GM23338 (cell line): ENCODE results near the gene KARS1. TPM values are rescaled to one million over a fixed set of nuclear protein-coding genes. Genes with fewer than 3 reads are reported as not detected.

ENCODE experiments used
- ATAC-seq: fragments of 200-7000 bp; cut with Tn5 transposase; 3 replicates; pipeline ENCODE4 v1.9.1; 2020
- DNase-seq: peaks from one replicate; pipeline ENCODE4 v3.0.0-alpha.2; 2015; ENCODE audit warnings: low spot score
- H2AFZ ChIP-seq: fragments of 200-600 bp; sonication (generic); 2 replicates; pipeline ENCODE4 v1.8.0; 2016; ENCODE audit warnings: antibody characterized with exemption, mild to moderate bottlenecking, moderate library complexity
- H3F3A ChIP-seq: fragments of 200-600 bp; sonication (generic); replicated peaks from 2 replicates; pipeline ENCODE4 v1.8.0; 2017; ENCODE audit warnings: antibody characterized with exemption, mixed run types, low read depth
- H3K27ac ChIP-seq: fragments of 200-600 bp; sonication (generic); 2 replicates; pipeline ENCODE4 v1.6.1; 2016; ENCODE audit warnings: low read depth
- H3K27me3 ChIP-seq: fragments of 200-600 bp; sonication (generic); 2 replicates; pipeline ENCODE4 v1.8.0; 2016; ENCODE audit warnings: mild to moderate bottlenecking, mixed run types, moderate library complexity; ENCODE audit not compliant: insufficient read depth
- H3K36me3 ChIP-seq: fragments of 200-600 bp; sonication (generic); 2 replicates; pipeline ENCODE4 v1.8.0; 2016; ENCODE audit warnings: mild to moderate bottlenecking; ENCODE audit not compliant: insufficient read depth
- H3K4me1 ChIP-seq: fragments of 200-600 bp; sonication (generic); 2 replicates; pipeline ENCODE4 v1.8.0; 2016; ENCODE audit warnings: mild to moderate bottlenecking, moderate library complexity; ENCODE audit not compliant: insufficient read depth
- H3K4me2 ChIP-seq: fragments of 200-600 bp; sonication (generic); 2 replicates; pipeline ENCODE4 v1.7.1; 2017; ENCODE audit warnings: mixed run types
- H3K4me3 ChIP-seq: fragments of 200-600 bp; sonication (generic); 2 replicates; pipeline ENCODE4 v1.6.1; 2016; ENCODE audit warnings: mixed run types
- H3K79me2 ChIP-seq: fragments of 200-600 bp; sonication (generic); replicated peaks from 2 replicates; pipeline ENCODE4 v1.8.0; 2017; ENCODE audit warnings: mild to moderate bottlenecking; ENCODE audit not compliant: insufficient read depth
- H3K9me2 ChIP-seq: fragments of 200-600 bp; sonication (generic); 2 replicates; pipeline ENCODE4 v1.8.0; 2017; ENCODE audit not compliant: insufficient read depth
- H4K20me1 ChIP-seq: fragments of 200-600 bp; sonication (generic); replicated peaks from 2 replicates; pipeline ENCODE4 v1.8.0; 2017; ENCODE audit warnings: mild to moderate bottlenecking; ENCODE audit not compliant: insufficient read depth
- H3K27ac Mint-ChIP-seq: 2 replicates; pipeline ENCODE4 v1.8.0; 2020; ENCODE audit warnings: inconsistent platforms, mild to moderate bottlenecking, moderate library complexity, mixed read lengths
- H3K27me3 Mint-ChIP-seq: 3 replicates; pipeline ENCODE4 v1.8.0; 2022; ENCODE audit warnings: low read depth, mild to moderate bottlenecking, moderate library complexity, mixed read lengths, inconsistent platforms; ENCODE audit not compliant: insufficient read depth, poor library complexity
- H3K36me3 Mint-ChIP-seq: 3 replicates; pipeline ENCODE4 v1.8.0; 2021; ENCODE audit warnings: low read depth, mild to moderate bottlenecking, inconsistent platforms, moderate library complexity, mixed read lengths
- H3K4me1 Mint-ChIP-seq: 3 replicates; pipeline ENCODE4 v1.8.0; 2020; ENCODE audit warnings: mild to moderate bottlenecking, inconsistent platforms, mixed read lengths
- H3K4me3 Mint-ChIP-seq: 3 replicates; pipeline ENCODE4 v1.8.0; 2021; ENCODE audit warnings: moderate library complexity, mild to moderate bottlenecking, inconsistent platforms, mixed read lengths
- H3K9me3 Mint-ChIP-seq: 3 replicates; pipeline ENCODE4 v1.8.0; 2020; ENCODE audit warnings: moderate library complexity, mild to moderate bottlenecking, inconsistent platforms, mixed read lengths
- CREB1 ChIP-seq: fragments of 250-450 bp; sonication (Bioruptor Pico); IDR thresholded peaks from 2 replicates; pipeline ENCODE4 v1.5.0; 2020; ENCODE audit warnings: low read depth, mild to moderate bottlenecking, moderate library complexity
- EZH2 ChIP-seq: fragments of 200-600 bp; sonication (generic); IDR thresholded peaks from one replicate; pipeline ENCODE4 v1.8.0; 2017; ENCODE audit warnings: antibody characterized with exemption, mild to moderate bottlenecking, low read depth; ENCODE audit not compliant: unreplicated experiment
- EZH2phosphoT487 ChIP-seq: fragments of 200-600 bp; sonication (generic); IDR thresholded peaks from one replicate; pipeline ENCODE4 v1.8.1; 2018; ENCODE audit warnings: antibody characterized with exemption; ENCODE audit not compliant: unreplicated experiment
- JUNB ChIP-seq: IDR thresholded peaks from one replicate; pipeline ENCODE4 v1.6.1; 2016; ENCODE audit warnings: antibody characterized with exemption; ENCODE audit not compliant: unreplicated experiment
- NANOG ChIP-seq: IDR thresholded peaks from 2 replicates; pipeline ENCODE4 v1.6.1; 2016; ENCODE audit warnings: antibody characterized with exemption, borderline replicate concordance
- POLR2AphosphoS5 ChIP-seq: IDR thresholded peaks from 2 replicates; pipeline ENCODE4 v1.6.1; 2016; ENCODE audit warnings: antibody characterized with exemption, low read depth
- STAT1 ChIP-seq: IDR thresholded peaks from one replicate; pipeline ENCODE4 v1.6.1; 2016; ENCODE audit warnings: antibody characterized with exemption; ENCODE audit not compliant: unreplicated experiment
- ZNF114 ChIP-seq: fragments of 250-450 bp; sonication (Bioruptor Pico); IDR thresholded peaks from 2 replicates; pipeline ENCODE4 v1.5.0; 2020; ENCODE audit warnings: mild to moderate bottlenecking, moderate library complexity
- ZNF331 ChIP-seq: fragments of 250-450 bp; sonication (Bioruptor Pico); IDR thresholded peaks from 2 replicates; pipeline ENCODE4 v1.5.0; 2020; ENCODE audit warnings: low read depth, mild to moderate bottlenecking, moderate library complexity
- polyA plus RNA-seq: library from polyadenylated mRNA; unstranded; fragments of >200 nt; fragmentation: Nextera tagmentation; extraction: Ambion mirVana; gene quantifications from 2 replicates; pipeline ENCODE4 v1.2.1, GENCODE V29; 2016
- total RNA-seq: library from RNA; depleted of rRNA; stranded (reverse); fragments of >200 nt; shearing (Covaris generic); gene quantifications from 2 replicates; pipeline ENCODE4 v1.2.3, GENCODE V29; 2014
- TF ChIP-seq, protein P1 (sequence below): fragments of 250-450 bp; sonication (Bioruptor Pico); IDR thresholded peaks from 2 replicates; pipeline ENCODE4 v1.5.0; 2020; ENCODE audit warnings: mild to moderate bottlenecking, moderate library complexity
- TF ChIP-seq, protein P2 (sequence below): IDR thresholded peaks from 2 replicates; pipeline ENCODE4 v1.6.1; 2016; ENCODE audit warnings: antibody characterized with exemption
- TF ChIP-seq, protein P3 (sequence below), 2 experiments: fragments of 200-600 bp in 1 of 2; sonication (generic) in 1 of 2; conservative IDR thresholded peaks; 2 replicates each; pipeline versions ENCODE4 v1.5.1 to v1.6.1; 2016 to 2017; ENCODE audit warnings: antibody characterized with exemption in 2 of 2, low read depth in 2 of 2, mild to moderate bottlenecking in 2 of 2, moderate library complexity in 1 of 2
- TF ChIP-seq, protein P4 (sequence below): IDR thresholded peaks from one replicate; pipeline ENCODE4 v1.6.1; 2018; ENCODE audit warnings: antibody characterized with exemption; ENCODE audit not compliant: unreplicated experiment

The KARS1 gene
- total and polyA plus RNA-seq, 2 experiments from 2014 or later, result 220 to 229 TPM

DNA sequence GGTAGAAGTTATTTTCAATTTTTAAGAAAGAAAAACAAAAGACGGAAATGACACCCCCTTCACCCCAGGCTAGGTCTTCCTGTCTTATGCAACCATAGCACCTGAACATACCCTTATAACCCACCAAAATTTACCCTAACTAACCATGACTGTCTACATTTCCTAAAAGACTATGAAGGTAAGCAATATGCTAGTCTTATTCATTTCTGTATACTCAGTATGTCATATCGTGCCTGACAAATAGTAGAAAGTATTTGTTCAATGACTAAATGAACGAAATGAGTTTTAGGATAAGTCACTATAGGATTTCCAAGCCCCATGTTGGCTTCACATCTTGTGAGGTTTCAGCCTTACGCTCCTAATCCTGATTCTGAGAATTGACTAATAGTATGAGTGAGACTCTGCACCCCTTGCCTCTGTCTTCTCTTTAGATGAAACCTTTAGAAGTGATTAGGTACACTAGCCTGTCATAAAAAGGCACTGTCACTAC is 30.9 kb downstream of the KARS1 start:
- Histone ChIP-seq H2AFZ (no peak overlapping the region), H3K4me2 (no peak overlapping the region), H3K4me3 (no peak overlapping the region), H3K79me2 (peaks cover 2% of the 10 kb centered on the region; the same call in 1 of the 2 replicates), H3K9me2 (no peaks in the 10 kb centered on the region), H3F3A (no peaks in the 10 kb centered on the region), H3K36me3 (peaks cover 40% of the 10 kb centered on the region), H3K27me3 (no peaks in the 10 kb centered on the region), H4K20me1 (no peaks in the 10 kb centered on the region; the same call in none of the 2 replicates), H3K4me1 (peaks cover under 1% of the 10 kb centered on the region; the same call in 1 of the 2 replicates), H3K27ac (no peak overlapping the region)
- DNase-seq (no peak), ATAC-seq (no peak)
- Mint-ChIP-seq H3K4me3 (no peak overlapping the region), H3K4me1 (peaks cover 2% of the 10 kb centered on the region; the same call in 2 of the 3 replicates), H3K36me3 (peaks cover 73% of the 10 kb centered on the region), H3K9me3 (no peaks in the 10 kb centered on the region), H3K27ac (no peak overlapping the region), H3K27me3 (no peaks in the 10 kb centered on the region)
- no peak for TF ChIP-seq ZNF331 (CRISPR knock-in tag)
- TF ChIP-seq, protein P1, sequence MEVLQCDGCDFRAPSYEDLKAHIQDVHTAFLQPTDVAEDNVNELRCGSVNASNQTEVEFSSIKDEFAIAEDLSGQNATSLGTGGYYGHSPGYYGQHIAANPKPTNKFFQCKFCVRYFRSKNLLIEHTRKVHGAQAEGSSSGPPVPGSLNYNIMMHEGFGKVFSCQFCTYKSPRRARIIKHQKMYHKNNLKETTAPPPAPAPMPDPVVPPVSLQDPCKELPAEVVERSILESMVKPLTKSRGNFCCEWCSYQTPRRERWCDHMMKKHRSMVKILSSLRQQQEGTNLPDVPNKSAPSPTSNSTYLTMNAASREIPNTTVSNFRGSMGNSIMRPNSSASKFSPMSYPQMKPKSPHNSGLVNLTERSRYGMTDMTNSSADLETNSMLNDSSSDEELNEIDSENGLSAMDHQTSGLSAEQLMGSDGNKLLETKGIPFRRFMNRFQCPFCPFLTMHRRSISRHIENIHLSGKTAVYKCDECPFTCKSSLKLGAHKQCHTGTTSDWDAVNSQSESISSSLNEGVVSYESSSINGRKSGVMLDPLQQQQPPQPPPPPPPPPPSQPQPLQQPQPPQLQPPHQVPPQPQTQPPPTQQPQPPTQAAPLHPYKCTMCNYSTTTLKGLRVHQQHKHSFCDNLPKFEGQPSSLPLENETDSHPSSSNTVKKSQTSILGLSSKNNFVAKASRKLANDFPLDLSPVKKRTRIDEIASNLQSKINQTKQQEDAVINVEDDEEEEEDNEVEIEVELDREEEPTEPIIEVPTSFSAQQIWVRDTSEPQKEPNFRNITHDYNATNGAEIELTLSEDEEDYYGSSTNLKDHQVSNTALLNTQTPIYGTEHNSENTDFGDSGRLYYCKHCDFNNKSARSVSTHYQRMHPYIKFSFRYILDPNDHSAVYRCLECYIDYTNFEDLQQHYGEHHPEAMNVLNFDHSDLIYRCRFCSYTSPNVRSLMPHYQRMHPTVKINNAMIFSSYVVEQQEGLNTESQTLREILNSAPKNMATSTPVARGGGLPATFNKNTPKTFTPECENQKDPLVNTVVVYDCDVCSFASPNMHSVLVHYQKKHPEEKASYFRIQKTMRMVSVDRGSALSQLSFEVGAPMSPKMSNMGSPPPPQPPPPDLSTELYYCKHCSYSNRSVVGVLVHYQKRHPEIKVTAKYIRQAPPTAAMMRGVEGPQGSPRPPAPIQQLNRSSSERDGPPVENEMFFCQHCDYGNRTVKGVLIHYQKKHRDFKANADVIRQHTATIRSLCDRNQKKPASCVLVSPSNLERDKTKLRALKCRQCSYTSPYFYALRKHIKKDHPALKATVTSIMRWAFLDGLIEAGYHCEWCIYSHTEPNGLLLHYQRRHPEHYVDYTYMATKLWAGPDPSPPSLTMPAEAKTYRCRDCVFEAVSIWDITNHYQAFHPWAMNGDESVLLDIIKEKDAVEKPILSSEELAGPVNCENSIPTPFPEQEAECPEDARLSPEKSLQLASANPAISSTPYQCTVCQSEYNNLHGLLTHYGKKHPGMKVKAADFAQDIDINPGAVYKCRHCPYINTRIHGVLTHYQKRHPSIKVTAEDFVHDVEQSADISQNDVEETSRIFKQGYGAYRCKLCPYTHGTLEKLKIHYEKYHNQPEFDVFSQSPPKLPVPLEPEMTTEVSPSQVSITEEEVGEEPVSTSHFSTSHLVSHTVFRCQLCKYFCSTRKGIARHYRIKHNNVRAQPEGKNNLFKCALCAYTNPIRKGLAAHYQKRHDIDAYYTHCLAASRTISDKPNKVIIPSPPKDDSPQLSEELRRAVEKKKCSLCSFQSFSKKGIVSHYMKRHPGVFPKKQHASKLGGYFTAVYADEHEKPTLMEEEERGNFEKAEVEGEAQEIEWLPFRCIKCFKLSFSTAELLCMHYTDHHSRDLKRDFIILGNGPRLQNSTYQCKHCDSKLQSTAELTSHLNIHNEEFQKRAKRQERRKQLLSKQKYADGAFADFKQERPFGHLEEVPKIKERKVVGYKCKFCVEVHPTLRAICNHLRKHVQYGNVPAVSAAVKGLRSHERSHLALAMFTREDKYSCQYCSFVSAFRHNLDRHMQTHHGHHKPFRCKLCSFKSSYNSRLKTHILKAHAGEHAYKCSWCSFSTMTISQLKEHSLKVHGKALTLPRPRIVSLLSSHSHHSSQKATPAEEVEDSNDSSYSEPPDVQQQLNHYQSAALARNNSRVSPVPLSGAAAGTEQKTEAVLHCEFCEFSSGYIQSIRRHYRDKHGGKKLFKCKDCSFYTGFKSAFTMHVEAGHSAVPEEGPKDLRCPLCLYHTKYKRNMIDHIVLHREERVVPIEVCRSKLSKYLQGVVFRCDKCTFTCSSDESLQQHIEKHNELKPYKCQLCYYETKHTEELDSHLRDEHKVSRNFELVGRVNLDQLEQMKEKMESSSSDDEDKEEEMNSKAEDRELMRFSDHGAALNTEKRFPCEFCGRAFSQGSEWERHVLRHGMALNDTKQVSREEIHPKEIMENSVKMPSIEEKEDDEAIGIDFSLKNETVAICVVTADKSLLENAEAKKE (CRISPR knock-in tag), result no peak
- TF ChIP-seq, protein P2, sequence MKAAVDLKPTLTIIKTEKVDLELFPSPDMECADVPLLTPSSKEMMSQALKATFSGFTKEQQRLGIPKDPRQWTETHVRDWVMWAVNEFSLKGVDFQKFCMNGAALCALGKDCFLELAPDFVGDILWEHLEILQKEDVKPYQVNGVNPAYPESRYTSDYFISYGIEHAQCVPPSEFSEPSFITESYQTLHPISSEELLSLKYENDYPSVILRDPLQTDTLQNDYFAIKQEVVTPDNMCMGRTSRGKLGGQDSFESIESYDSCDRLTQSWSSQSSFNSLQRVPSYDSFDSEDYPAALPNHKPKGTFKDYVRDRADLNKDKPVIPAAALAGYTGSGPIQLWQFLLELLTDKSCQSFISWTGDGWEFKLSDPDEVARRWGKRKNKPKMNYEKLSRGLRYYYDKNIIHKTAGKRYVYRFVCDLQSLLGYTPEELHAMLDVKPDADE, result no peak
- TF ChIP-seq, protein P3, sequence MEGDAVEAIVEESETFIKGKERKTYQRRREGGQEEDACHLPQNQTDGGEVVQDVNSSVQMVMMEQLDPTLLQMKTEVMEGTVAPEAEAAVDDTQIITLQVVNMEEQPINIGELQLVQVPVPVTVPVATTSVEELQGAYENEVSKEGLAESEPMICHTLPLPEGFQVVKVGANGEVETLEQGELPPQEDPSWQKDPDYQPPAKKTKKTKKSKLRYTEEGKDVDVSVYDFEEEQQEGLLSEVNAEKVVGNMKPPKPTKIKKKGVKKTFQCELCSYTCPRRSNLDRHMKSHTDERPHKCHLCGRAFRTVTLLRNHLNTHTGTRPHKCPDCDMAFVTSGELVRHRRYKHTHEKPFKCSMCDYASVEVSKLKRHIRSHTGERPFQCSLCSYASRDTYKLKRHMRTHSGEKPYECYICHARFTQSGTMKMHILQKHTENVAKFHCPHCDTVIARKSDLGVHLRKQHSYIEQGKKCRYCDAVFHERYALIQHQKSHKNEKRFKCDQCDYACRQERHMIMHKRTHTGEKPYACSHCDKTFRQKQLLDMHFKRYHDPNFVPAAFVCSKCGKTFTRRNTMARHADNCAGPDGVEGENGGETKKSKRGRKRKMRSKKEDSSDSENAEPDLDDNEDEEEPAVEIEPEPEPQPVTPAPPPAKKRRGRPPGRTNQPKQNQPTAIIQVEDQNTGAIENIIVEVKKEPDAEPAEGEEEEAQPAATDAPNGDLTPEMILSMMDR (conservative IDR thresholded peaks at IDR 0.05; ENCODE audit: low read depth in 2 of 2), result no peak
- no peak for TF ChIP-seq NANOG
- TF ChIP-seq JUNB, result no peak
- no peak for TF ChIP-seq STAT1
- TF ChIP-seq, protein P4, sequence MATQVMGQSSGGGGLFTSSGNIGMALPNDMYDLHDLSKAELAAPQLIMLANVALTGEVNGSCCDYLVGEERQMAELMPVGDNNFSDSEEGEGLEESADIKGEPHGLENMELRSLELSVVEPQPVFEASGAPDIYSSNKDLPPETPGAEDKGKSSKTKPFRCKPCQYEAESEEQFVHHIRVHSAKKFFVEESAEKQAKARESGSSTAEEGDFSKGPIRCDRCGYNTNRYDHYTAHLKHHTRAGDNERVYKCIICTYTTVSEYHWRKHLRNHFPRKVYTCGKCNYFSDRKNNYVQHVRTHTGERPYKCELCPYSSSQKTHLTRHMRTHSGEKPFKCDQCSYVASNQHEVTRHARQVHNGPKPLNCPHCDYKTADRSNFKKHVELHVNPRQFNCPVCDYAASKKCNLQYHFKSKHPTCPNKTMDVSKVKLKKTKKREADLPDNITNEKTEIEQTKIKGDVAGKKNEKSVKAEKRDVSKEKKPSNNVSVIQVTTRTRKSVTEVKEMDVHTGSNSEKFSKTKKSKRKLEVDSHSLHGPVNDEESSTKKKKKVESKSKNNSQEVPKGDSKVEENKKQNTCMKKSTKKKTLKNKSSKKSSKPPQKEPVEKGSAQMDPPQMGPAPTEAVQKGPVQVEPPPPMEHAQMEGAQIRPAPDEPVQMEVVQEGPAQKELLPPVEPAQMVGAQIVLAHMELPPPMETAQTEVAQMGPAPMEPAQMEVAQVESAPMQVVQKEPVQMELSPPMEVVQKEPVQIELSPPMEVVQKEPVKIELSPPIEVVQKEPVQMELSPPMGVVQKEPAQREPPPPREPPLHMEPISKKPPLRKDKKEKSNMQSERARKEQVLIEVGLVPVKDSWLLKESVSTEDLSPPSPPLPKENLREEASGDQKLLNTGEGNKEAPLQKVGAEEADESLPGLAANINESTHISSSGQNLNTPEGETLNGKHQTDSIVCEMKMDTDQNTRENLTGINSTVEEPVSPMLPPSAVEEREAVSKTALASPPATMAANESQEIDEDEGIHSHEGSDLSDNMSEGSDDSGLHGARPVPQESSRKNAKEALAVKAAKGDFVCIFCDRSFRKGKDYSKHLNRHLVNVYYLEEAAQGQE, result no peak
- no peak for TF ChIP-seq EZH2phosphoT487
- no peak for TF ChIP-seq ZNF114 (CRISPR knock-in tag)
- TF ChIP-seq EZH2, result no peak
- no peak for TF ChIP-seq POLR2AphosphoS5
- TF ChIP-seq CREB1 (CRISPR knock-in tag), result no peak
